ENCODE data around the gene CDK17.

DNA sequence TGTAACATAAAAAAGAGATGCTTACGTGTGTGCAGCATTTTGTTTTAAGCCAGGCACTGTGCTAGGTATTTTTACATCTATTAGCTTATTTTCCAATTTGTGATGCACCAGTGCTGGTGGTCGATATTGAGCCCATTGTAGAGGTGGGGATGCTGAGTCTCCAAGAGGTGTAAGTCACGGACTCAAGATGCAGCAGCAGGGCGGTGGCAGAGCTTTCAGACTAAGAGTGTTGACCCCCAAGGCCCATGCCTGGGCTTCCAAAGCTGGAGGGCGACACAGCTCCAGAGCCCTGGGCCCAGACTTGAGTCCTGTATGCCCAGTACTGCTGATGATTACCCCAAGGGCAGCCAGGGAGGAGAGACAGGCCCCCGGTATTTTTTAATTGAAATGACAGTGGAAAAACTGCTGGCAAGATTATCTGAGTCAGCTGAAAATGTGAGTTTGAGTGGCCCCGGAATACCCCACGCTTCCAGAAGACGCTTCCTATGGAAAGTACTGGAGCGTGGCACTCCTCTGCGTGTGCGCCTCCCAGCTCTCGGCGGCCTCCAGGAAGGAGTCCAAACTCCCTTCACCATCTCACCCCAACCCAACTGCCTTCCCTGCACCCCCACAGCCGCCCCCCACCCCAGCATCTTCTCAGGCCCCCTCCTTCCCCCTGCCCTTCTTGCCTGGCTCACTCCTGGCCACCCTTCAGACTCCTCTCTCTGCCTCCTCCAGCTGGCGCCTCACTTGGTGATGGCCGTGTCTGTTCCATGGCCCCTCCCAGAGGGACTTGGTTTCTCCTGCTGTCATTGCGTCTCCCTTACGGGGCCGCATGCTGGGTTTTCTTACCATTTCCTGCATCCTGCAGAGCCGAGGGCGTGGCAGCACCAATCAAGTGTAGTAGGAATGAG lies 165.4 kb downstream of the CDK17 start:
- TF ChIP-seq POLR2AphosphoS5 (IDR thresholded peaks at IDR 0.05; ENCODE audit: low read depth, low read length), result no peak
- TF ChIP-seq, protein P1, sequence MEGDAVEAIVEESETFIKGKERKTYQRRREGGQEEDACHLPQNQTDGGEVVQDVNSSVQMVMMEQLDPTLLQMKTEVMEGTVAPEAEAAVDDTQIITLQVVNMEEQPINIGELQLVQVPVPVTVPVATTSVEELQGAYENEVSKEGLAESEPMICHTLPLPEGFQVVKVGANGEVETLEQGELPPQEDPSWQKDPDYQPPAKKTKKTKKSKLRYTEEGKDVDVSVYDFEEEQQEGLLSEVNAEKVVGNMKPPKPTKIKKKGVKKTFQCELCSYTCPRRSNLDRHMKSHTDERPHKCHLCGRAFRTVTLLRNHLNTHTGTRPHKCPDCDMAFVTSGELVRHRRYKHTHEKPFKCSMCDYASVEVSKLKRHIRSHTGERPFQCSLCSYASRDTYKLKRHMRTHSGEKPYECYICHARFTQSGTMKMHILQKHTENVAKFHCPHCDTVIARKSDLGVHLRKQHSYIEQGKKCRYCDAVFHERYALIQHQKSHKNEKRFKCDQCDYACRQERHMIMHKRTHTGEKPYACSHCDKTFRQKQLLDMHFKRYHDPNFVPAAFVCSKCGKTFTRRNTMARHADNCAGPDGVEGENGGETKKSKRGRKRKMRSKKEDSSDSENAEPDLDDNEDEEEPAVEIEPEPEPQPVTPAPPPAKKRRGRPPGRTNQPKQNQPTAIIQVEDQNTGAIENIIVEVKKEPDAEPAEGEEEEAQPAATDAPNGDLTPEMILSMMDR (IDR thresholded peaks at IDR 0.05 in 2 of 3, conservative IDR thresholded peaks at IDR 0.05 in 1 of 3; ENCODE audit: borderline replicate concordance in 1 of 3, insufficient read depth in 1 of 3, low read depth in 2 of 3, low read length in 2 of 3), result no peak
- no peak for TF ChIP-seq YY1 (IDR thresholded peaks at IDR 0.05; ENCODE audit: extremely low read depth, insufficient replicate concordance, low read depth, low read length)
- TF ChIP-seq, protein P2, sequence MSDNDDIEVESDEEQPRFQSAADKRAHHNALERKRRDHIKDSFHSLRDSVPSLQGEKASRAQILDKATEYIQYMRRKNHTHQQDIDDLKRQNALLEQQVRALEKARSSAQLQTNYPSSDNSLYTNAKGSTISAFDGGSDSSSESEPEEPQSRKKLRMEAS (IDR thresholded peaks at IDR 0.05), result no peak

Measured in HCT116 (cell line).